A549 (cell line): ENCODE measurements around the gene POLR3A. TPM values are rescaled to one million over a fixed set of nuclear protein-coding genes. Genes with fewer than 3 reads are reported as not detected.

Source experiments
- ATAC-seq, 2 experiments: fragments of 200-7000 bp in 1 of 2; fragments of >200 bp in 1 of 2; cut with Nextera tagmentation in 1 of 2; cut with Tn5 transposase in 1 of 2; 3 replicates each; pipeline versions ENCODE4 v1.8.0 to v1.9.1; 2018 to 2020; ENCODE audit warnings: mild to moderate bottlenecking in 1 of 2, moderate library complexity in 1 of 2
- CTCF ChIA-PET: fragments of 300-600 bp; sonication (Branson Sonifier 250); formaldehyde crosslinking; extraction: SDS; loops from one replicate; lab custom pipeline; 2021; ENCODE audit warnings: antibody characterized with exemption, inconsistent platforms; lab: Yijun Ruan, JAX
- POLR2A ChIA-PET: fragments of 350-600 bp; formaldehyde crosslinking; extraction: SDS; loops from one replicate; lab custom pipeline; 2021; ENCODE audit warnings: antibody characterized with exemption, inconsistent platforms; lab: Yijun Ruan, JAX
- DNase-seq, 2 experiments: peaks; one replicate each; pipeline versions ENCODE4 v3.0.0 to v3.0.0-alpha.2; 2011 to 2016; ENCODE audit warnings: low read depth in 1 of 2, low spot score in 1 of 2
- FAIRE-seq: peaks from 2 replicates; lab custom pipeline; 2011; peaks lifted over from hg19 to GRCh38; lab: Jason Lieb, UNC
- H3K27ac ChIP-seq, 2 experiments: fragments of >200 bp; sonication (Bioruptor Twin); formaldehyde crosslinking; 3 replicates each; pipeline ENCODE4 v1.5.1; 2016 to 2017
- H3K4me1 ChIP-seq: fragments of >200 bp; sonication (Bioruptor Twin); formaldehyde crosslinking; 3 replicates; pipeline ENCODE4 v1.6.1; 2016
- H3K4me2 ChIP-seq: fragments of >200 bp; sonication (Bioruptor Twin); formaldehyde crosslinking; 3 replicates; pipeline ENCODE4 v1.6.1; 2016
- H3K4me3 ChIP-seq: fragments of >200 bp; sonication (Bioruptor Twin); formaldehyde crosslinking; 3 replicates; pipeline ENCODE4 v1.5.1; 2016
- H3K9me3 ChIP-seq: fragments of >200 bp; sonication (Bioruptor Twin); formaldehyde crosslinking; 3 replicates; pipeline ENCODE4 v1.6.1; 2016
- BHLHE40 ChIP-seq: IDR thresholded peaks from 2 replicates; pipeline ENCODE4 v1.6.1; 2012; ENCODE audit warnings: low read depth, low read length, inconsistent platforms
- CBX8 ChIP-seq: fragments of 200-600 bp; sonication (generic); IDR thresholded peaks from 2 replicates; pipeline ENCODE4 v1.6.1; 2016
- EP300 ChIP-seq, 2 experiments: fragments of >200 bp; sonication (Bioruptor Twin); formaldehyde crosslinking; IDR thresholded peaks; 2 replicates in 1 of 2; 3 replicates in 1 of 2; pipeline ENCODE4 v1.6.1; 2016 to 2017
- ESRRA ChIP-seq: fragments of 150-350 bp; IDR thresholded peaks from 2 replicates; pipeline ENCODE4 v1.6.1; 2014; ENCODE audit warnings: mild to moderate bottlenecking, low read length, borderline replicate concordance
- MAFK ChIP-seq: fragments of 450-650 bp; IDR thresholded peaks from 2 replicates; pipeline ENCODE4 v1.6.1; 2014; ENCODE audit not compliant: partially characterized antibody
- MAZ ChIP-seq: fragments of 150-350 bp; IDR thresholded peaks from 2 replicates; pipeline ENCODE4 v1.6.1; 2014; ENCODE audit warnings: antibody characterized with exemption, low read depth, low read length, borderline replicate concordance
- NPAS2 ChIP-seq: fragments of 250-450 bp; sonication (Bioruptor Pico); IDR thresholded peaks from 2 replicates; pipeline ENCODE4 v1.8.0; 2022; ENCODE audit warnings: mild to moderate bottlenecking, moderate library complexity, borderline replicate concordance
- RCOR1 ChIP-seq: fragments of 150-350 bp; IDR thresholded peaks from 2 replicates; pipeline ENCODE4 v1.6.1; 2014; ENCODE audit warnings: antibody characterized with exemption, low read length, low read depth
- RNF2 ChIP-seq: fragments of 200-600 bp; sonication (generic); IDR thresholded peaks from 2 replicates; pipeline ENCODE4 v1.6.1; 2016; ENCODE audit warnings: low read depth, mild to moderate bottlenecking, antibody characterized with exemption, moderate library complexity, borderline replicate concordance
- SREBF2 ChIP-seq: fragments of 450-650 bp; IDR thresholded peaks from 2 replicates; pipeline ENCODE4 v1.6.1; 2014; ENCODE audit warnings: mild to moderate bottlenecking, moderate library complexity
- ZC3H11A ChIP-seq: fragments of 450-650 bp; IDR thresholded peaks from 2 replicates; pipeline ENCODE4 v1.6.1; 2014; ENCODE audit warnings: antibody characterized with exemption, mild to moderate bottlenecking
- ZFP36 ChIP-seq: fragments of 450-650 bp; IDR thresholded peaks from 2 replicates; pipeline ENCODE4 v1.6.1; 2014; ENCODE audit warnings: borderline replicate concordance; ENCODE audit not compliant: partially characterized antibody
- WGBS: methylation state at CpG from one replicate; pipeline ENCODE4 v1.1.6; 2017; ENCODE audit errors: missing lambda C conversion rate; 5-methylcytosine and 5-hydroxymethylcytosine counted together
- polyA plus RNA-seq, 4 experiments: library from polyadenylated mRNA; depleted of rRNA in 3 of 4; stranded (reverse); fragments of >200 nt; fragmentation: RNase III in 1 of 4; extraction: RNeasy Plus Mini Kit Qiagen cat#74134 plus additional on column Dnase treatment in 1 of 4; gene quantifications; 2 replicates in 3 of 4; 3 replicates in 1 of 4; pipeline ENCODE4 v1.2.3, GENCODE V29; 2011 to 2017
- TF ChIP-seq, protein P1 (sequence below): fragments of 250-450 bp; sonication (Bioruptor Pico); IDR thresholded peaks from 2 replicates; pipeline ENCODE4 v1.5.0; 2020; ENCODE audit warnings: low read depth, mild to moderate bottlenecking, moderate library complexity
- TF ChIP-seq, protein P2 (sequence below): IDR thresholded peaks from 2 replicates; pipeline ENCODE4 v1.6.1; 2012
- TF ChIP-seq, protein P3 (sequence below): fragments of 450-650 bp; IDR thresholded peaks from 2 replicates; pipeline ENCODE4 v1.6.1; 2014; ENCODE audit warnings: antibody characterized with exemption
- TF ChIP-seq, protein P4 (sequence below): fragments of >200 bp; sonication (Bioruptor Twin); formaldehyde crosslinking; IDR thresholded peaks from 3 replicates; pipeline ENCODE4 v1.6.1; 2016

Gene POLR3A
- polyA plus RNA-seq, 2 of the 4 experiments (the other 2 are of a cell fraction) = 10.9 to 17.7 TPM

DNA sequence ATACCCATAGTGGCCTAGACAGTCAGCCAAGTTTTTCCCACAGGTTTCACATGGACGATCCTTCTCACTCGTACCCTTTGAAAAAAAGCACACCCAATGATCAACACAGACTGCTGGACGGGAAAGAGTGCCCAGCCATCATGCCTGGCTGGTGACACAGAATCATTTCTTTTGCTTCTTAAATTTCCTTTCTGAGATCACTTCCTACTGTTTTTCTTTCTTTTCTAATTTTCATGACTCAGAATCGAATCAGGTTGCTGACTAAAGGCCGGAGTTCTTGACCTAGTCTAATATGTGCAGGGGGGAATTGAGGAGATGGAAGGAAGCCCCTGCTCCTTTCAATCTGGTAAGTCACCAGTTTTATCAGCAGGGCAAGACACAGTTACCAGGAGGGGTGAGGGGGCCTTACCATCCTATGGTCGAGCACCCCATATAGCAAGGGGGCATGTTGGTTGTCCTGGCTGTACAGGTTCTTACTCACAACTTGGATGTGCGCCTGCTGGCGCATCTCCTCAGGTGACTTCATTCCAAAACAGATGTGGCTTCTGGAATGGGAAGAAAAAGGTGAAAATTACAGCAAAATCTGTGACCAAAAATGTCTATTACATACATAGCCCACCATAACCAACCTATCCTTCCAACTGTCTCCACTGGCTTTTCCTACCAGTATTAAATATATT, 3.5 kb downstream of the POLR3A start:
- WGBS = 77% methylated on average over 8 of the region's 8 CpGs
- no peak for DNase-seq
- TF ChIP-seq ZFP36 = no peak
- TF ChIP-seq, protein P1, sequence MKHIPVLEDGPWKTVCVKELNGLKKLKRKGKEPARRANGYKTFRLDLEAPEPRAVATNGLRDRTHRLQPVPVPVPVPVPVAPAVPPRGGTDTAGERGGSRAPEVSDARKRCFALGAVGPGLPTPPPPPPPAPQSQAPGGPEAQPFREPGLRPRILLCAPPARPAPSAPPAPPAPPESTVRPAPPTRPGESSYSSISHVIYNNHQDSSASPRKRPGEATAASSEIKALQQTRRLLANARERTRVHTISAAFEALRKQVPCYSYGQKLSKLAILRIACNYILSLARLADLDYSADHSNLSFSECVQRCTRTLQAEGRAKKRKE (CRISPR knock-in tag) = no peak
- TF ChIP-seq, protein P2, sequence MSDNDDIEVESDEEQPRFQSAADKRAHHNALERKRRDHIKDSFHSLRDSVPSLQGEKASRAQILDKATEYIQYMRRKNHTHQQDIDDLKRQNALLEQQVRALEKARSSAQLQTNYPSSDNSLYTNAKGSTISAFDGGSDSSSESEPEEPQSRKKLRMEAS = no peak
- Histone ChIP-seq H3K9me3 (no peaks in the 10 kb centered on the region), H3K4me1 (peaks cover 7% of the 10 kb centered on the region; the same call in 2 of the 3 replicates), H3K27ac (no peak overlapping the region), H3K4me3 (no peak overlapping the region), H3K4me2 (no peak overlapping the region)
- CTCF ChIA-PET = interaction anchor here (1.8 kb wide), 1 partner anchor 179 kb away, joined by 6 read pairs; no protein-coding TSS in a partner anchor
- no peak for FAIRE-seq
- POLR2A ChIA-PET = no interaction called here
- no peak for ATAC-seq

DNA sequence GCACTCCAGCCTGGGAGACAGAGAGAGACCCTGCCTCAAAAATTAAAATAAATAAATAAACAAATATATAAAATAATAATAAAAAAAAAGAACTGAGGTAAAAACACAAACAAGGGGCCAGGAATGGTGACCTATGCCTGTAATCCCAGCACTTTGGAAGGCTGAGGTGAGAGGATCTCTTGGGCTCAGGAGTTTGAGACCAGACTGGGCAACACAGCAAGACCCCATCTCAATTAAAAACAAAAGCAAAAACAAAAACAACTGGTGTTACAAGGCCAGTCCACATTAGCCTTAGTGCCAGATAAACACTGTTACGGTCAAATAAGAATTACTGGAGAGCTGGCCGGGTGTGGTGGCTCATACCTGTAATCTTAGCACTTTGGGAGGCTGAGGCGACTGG, 5.6 kb downstream of the POLR3A start:
- WGBS = 92% methylated on average over 3 of the region's 3 CpGs
- no peak for ATAC-seq
- Histone ChIP-seq H3K4me2 (no peak overlapping the region), H3K4me3 (no peak overlapping the region), H3K4me1 (peaks cover 7% of the 10 kb centered on the region; the same call in 2 of the 3 replicates), H3K27ac (no peak overlapping the region), H3K9me3 (no peaks in the 10 kb centered on the region)
- no peak for TF ChIP-seq MAFK
- ChIA-PET POLR2A (no interaction called here), CTCF (no interaction called here)
- DNase-seq = no peak
- FAIRE-seq = no peak

DNA sequence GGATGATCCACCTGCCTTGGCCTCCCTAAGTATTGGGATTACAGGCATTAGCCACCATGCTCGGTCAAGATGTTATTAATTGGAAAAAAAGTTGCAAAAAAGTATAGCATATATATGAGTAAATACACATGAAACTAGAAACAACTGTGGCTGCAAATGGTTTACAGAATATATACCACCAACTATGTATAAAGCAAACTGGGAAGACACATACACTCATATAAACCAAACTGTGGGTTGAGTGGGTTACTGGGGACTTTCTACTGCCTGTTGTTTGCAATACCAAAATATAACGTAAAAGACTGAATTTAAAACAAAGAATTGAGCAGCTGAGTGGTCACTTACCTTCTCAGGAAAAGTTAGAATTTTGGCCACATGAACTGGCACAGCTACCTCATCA, 8.1 kb downstream of the POLR3A start:
- H3K4me3 ChIP-seq = no peak overlapping the region
- CTCF ChIA-PET = no interaction called here
- H3K9me3 ChIP-seq = no peaks in the 10 kb centered on the region
- POLR2A ChIA-PET = no interaction called here
- DNase-seq = no peak
- no peak for ATAC-seq
- TF ChIP-seq RNF2 = no peak
- no peak for TF ChIP-seq NPAS2 (CRISPR knock-in tag)
- TF ChIP-seq, protein P3, sequence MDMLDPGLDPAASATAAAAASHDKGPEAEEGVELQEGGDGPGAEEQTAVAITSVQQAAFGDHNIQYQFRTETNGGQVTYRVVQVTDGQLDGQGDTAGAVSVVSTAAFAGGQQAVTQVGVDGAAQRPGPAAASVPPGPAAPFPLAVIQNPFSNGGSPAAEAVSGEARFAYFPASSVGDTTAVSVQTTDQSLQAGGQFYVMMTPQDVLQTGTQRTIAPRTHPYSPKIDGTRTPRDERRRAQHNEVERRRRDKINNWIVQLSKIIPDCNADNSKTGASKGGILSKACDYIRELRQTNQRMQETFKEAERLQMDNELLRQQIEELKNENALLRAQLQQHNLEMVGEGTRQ = no peak
- H3K4me1 ChIP-seq = no peaks in the 10 kb centered on the region
- WGBS = 94% methylated on average over 2 of the region's 2 CpGs
- no peak for FAIRE-seq
- H3K27ac ChIP-seq = no peak overlapping the region
- H3K4me2 ChIP-seq = no peak overlapping the region

DNA sequence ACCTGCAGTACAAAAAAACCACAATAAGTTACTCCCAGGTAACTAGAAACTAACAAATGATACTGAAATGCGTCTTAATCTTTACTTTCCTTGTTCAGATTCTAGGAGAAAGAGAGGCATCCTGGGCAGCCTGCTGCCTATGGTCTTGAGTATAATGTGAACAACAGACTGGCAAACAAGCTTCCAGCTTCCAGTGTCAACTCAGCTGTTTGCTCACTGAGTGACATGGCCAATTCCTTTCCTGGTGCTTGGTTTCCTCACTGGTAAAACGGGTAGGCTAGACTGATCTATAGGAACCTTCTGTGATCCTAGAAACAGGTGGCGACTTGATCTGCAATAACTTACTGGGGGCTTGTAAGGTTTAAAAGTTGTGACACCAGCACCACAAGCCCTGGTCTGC, 10.1 kb downstream of the POLR3A start:
- ATAC-seq = no peak
- Histone ChIP-seq H3K27ac (no peak overlapping the region), H3K9me3 (no peaks in the 10 kb centered on the region), H3K4me1 (no peaks in the 10 kb centered on the region), H3K4me3 (no peak overlapping the region), H3K4me2 (no peak overlapping the region)
- CTCF ChIA-PET = interaction anchor here (0.9 to 1.5 kb wide), 2 partner anchors 9 to 10 kb away, joined by 3 to 5 read pairs; partner anchors contain the start of gene POLR3A
- no peak for TF ChIP-seq ESRRA
- no peak for TF ChIP-seq BHLHE40
- no peak for TF ChIP-seq NPAS2 (CRISPR knock-in tag)
- TF ChIP-seq SREBF2 = no peak
- no peak for TF ChIP-seq CBX8
- TF ChIP-seq, protein P4, sequence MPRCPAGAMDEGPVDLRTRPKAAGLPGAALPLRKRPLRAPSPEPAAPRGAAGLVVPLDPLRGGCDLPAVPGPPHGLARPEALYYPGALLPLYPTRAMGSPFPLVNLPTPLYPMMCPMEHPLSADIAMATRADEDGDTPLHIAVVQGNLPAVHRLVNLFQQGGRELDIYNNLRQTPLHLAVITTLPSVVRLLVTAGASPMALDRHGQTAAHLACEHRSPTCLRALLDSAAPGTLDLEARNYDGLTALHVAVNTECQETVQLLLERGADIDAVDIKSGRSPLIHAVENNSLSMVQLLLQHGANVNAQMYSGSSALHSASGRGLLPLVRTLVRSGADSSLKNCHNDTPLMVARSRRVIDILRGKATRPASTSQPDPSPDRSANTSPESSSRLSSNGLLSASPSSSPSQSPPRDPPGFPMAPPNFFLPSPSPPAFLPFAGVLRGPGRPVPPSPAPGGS = no peak
- no peak for TF ChIP-seq RCOR1
- no peak for TF ChIP-seq MAZ
- TF ChIP-seq EP300 (IDR thresholded peaks at IDR 0.05) = no peak
- TF ChIP-seq ZC3H11A = no peak
- DNase-seq = no peak
- POLR2A ChIA-PET = no interaction called here
- no peak for FAIRE-seq
- WGBS = 70% methylated on average over 3 of the region's 3 CpGs
